ENCODE measurements around the gene USP15.

- no peak for TF ChIP-seq POLR2A (IDR thresholded peaks at IDR 0.05)
- TF ChIP-seq, protein P1, sequence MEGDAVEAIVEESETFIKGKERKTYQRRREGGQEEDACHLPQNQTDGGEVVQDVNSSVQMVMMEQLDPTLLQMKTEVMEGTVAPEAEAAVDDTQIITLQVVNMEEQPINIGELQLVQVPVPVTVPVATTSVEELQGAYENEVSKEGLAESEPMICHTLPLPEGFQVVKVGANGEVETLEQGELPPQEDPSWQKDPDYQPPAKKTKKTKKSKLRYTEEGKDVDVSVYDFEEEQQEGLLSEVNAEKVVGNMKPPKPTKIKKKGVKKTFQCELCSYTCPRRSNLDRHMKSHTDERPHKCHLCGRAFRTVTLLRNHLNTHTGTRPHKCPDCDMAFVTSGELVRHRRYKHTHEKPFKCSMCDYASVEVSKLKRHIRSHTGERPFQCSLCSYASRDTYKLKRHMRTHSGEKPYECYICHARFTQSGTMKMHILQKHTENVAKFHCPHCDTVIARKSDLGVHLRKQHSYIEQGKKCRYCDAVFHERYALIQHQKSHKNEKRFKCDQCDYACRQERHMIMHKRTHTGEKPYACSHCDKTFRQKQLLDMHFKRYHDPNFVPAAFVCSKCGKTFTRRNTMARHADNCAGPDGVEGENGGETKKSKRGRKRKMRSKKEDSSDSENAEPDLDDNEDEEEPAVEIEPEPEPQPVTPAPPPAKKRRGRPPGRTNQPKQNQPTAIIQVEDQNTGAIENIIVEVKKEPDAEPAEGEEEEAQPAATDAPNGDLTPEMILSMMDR (IDR thresholded peaks at IDR 0.05): no peak
These were observed 71.1 kb downstream of the USP15 start for GRCh38 chr12:62331306-62331705.
